Erythroblast (primary cell): Measurements from ENCODE around the gene PMS2.
"Not testable (repeated sequence)": the region's sequence is repeated elsewhere in the genome, so short reads cannot be mapped to it uniquely, and the experiment has no call there.

Experiments used
- GATA1 ChIP-seq: IDR thresholded peaks from 2 replicates; pipeline ENCODE4 v1.6.1; 2011; ENCODE audit warnings: low read depth, mild to moderate bottlenecking, control low read depth, low read length, moderate library complexity
- POLR2A ChIP-seq: IDR thresholded peaks from 2 replicates; pipeline ENCODE4 v1.6.1; 2011; ENCODE audit warnings: mild to moderate bottlenecking, low read length

DNA sequence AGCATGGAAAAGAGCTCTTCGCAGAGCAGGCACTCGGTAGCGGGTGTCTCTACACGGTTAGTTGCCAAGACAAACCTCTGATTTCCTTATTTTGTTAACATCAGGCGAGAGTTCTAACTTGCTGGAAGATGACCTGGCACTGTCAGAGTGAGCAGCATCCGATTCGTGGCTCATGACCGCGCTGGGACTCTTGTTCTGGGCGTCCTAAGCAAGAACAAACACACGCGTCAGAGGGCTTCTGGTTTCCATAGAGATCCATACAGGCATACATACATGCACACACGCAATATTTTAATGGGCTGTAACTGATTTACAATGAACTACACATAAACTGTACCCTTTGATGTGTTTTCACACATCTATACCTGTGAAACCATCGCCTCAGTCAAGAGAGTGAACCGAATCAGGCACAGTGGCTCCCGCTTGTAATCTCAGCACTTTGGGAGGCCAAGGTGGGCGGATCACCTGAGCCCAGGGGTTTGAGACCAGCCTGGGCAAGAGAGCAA lies 73.9 kb downstream of the PMS2 start:
- TF ChIP-seq POLR2A, GATA1: not testable (repeated sequence)
